ENCODE results near the gene RASGEF1B. TPM values are rescaled to one million over a fixed set of nuclear protein-coding genes. Genes with fewer than 3 reads are reported as not detected.
A peak's percentile ranks its signal among the peaks of the same experiment; 100 is the strongest.

RASGEF1B gene
- total RNA-seq, 2 experiments from 2014 or later: 5.7 to 12.6 TPM

DNA sequence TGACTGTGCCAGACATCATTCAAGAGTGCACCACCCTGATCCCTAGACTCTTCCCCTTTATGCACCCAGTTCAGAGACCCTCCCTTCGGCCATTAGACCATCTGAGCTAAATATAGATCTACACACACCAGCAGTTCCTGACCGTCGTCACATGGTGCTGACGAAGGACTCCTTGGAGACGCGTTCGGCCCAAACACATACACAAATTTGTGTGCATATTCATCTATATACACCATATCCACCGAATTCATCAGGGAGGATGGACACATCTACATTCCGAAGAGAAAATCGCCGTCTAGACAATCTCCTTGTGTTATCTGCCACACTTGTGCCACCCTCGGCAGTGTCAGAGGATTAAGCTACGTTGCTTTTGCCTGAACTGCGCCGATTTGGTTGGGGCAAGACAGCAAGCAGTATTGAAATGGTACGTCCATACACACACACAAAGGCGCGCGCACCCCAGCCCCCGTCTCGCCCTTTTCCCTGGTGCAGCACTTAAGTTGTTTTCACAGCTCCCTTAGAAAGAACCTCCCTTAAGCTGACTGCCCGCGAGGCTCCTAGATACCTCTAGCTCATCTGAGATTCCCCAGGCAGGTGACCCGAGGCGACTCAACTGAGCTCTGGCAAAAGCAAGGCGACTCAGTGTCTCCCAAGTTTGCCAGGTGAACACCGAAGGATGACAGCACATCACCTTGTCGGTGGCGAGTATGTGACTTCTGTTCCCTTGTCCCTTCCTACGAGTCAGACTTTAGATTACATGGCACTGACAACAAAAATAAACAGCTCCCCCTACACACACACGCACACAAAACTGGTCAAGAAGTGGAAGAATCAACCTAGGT is 1.0 kb downstream of the RASGEF1B start:
- H3K9me3 ChIP-seq (ENCODE audit: low read length): peaks cover 9% of the 10 kb centered on the region; the same call in 1 of the 2 replicates
- TF ChIP-seq EZH2phosphoT487 (IDR thresholded peaks at IDR 0.05; ENCODE audit: borderline replicate concordance, low read depth, low read length): no peak
- TF ChIP-seq, protein P1, sequence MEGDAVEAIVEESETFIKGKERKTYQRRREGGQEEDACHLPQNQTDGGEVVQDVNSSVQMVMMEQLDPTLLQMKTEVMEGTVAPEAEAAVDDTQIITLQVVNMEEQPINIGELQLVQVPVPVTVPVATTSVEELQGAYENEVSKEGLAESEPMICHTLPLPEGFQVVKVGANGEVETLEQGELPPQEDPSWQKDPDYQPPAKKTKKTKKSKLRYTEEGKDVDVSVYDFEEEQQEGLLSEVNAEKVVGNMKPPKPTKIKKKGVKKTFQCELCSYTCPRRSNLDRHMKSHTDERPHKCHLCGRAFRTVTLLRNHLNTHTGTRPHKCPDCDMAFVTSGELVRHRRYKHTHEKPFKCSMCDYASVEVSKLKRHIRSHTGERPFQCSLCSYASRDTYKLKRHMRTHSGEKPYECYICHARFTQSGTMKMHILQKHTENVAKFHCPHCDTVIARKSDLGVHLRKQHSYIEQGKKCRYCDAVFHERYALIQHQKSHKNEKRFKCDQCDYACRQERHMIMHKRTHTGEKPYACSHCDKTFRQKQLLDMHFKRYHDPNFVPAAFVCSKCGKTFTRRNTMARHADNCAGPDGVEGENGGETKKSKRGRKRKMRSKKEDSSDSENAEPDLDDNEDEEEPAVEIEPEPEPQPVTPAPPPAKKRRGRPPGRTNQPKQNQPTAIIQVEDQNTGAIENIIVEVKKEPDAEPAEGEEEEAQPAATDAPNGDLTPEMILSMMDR (conservative IDR thresholded peaks at IDR 0.05; ENCODE audit: low read length): peak; percentile 50
- POLR2A ChIA-PET: interaction anchor here (0.6 to 3.8 kb wide), 30 partner anchors 10 to 596 kb away, joined by 3 to 21 read pairs (median 4); no protein-coding TSS in a partner anchor
- H3K36me3 ChIP-seq (ENCODE audit: insufficient read depth, low read length): no peaks in the 10 kb centered on the region
- H3K9me2 ChIP-seq (ENCODE audit: insufficient read depth, low read length): no peaks in the 10 kb centered on the region
- peaks cover 36% of the 10 kb centered on the region for H3K4me1 ChIP-seq (ENCODE audit: insufficient read depth, low read length, poor library complexity, severe bottlenecking)
- H3K4me2 ChIP-seq (ENCODE audit: low read length): peak overlapping the region; percentile 91
- peaks cover 44% of the 10 kb centered on the region for H3K79me2 ChIP-seq (ENCODE audit: insufficient read depth, low read depth, low read length)
- peak overlapping the region; percentile 89 for H2AFZ ChIP-seq (ENCODE audit: low read length)
- CTCF ChIA-PET (ENCODE audit: unreplicated experiment): interaction anchor here (0.6 to 3.9 kb wide), 5 partner anchors 12 to 802 kb away, joined by 3 to 16 read pairs (median 3); no protein-coding TSS in a partner anchor
- peaks cover 8% of the 10 kb centered on the region for H4K20me1 ChIP-seq (ENCODE audit: insufficient read depth, low read length)
- peak overlapping the region; percentile 84 for H3K4me3 ChIP-seq (ENCODE audit: low read depth, low read length, poor library complexity, severe bottlenecking)
- H3K27ac ChIP-seq (ENCODE audit: low read depth, low read length, poor library complexity, severe bottlenecking): peak overlapping the region; percentile 86
- BruUV-seq (replicated peaks): no TSS peak
- intact Hi-C loops (cut with micrococcal nuclease; ENCODE audit: unreplicated experiment): loop anchor here (1.0 to 5.0 kb wide), 3 partner anchors 137 to 812 kb away; no protein-coding TSS in a partner anchor
- peak; percentile 48 for DNase-seq (ENCODE audit: low spot score)

- Histone ChIP-seq H3K9me3 (ENCODE audit: low read length) (peaks cover 9% of the 10 kb centered on the region; the same call in 1 of the 2 replicates), H2AFZ (ENCODE audit: low read length) (peak overlapping the region; percentile 89), H3K79me2 (ENCODE audit: insufficient read depth, low read depth, low read length) (peaks cover 44% of the 10 kb centered on the region), H3K9me2 (ENCODE audit: insufficient read depth, low read length) (no peaks in the 10 kb centered on the region), H3K27ac (ENCODE audit: low read depth, low read length, poor library complexity, severe bottlenecking) (peak overlapping the region; percentile 86), H3K4me3 (ENCODE audit: low read depth, low read length, poor library complexity, severe bottlenecking) (peak overlapping the region; percentile 84), H3K4me1 (ENCODE audit: insufficient read depth, low read length, poor library complexity, severe bottlenecking) (peaks cover 36% of the 10 kb centered on the region), H3K4me2 (ENCODE audit: low read length) (peak overlapping the region; percentile 91), H3K36me3 (ENCODE audit: insufficient read depth, low read length) (no peaks in the 10 kb centered on the region), H4K20me1 (ENCODE audit: insufficient read depth, low read length) (peaks cover 8% of the 10 kb centered on the region)
- BruUV-seq (replicated peaks): TSS peak; percentile 57
- intact Hi-C loops (cut with micrococcal nuclease; ENCODE audit: unreplicated experiment): loop anchor here (2.0 to 5.0 kb wide), 2 partner anchors 179 to 812 kb away; no protein-coding TSS in a partner anchor
- POLR2A ChIA-PET: interaction anchor here (0.6 to 3.8 kb wide), 19 partner anchors 10 to 940 kb away, joined by 3 to 21 read pairs (median 3); no protein-coding TSS in a partner anchor
- no peak for TF ChIP-seq EZH2phosphoT487 (IDR thresholded peaks at IDR 0.05; ENCODE audit: borderline replicate concordance, low read depth, low read length)
- TF ChIP-seq, protein P1 (conservative IDR thresholded peaks at IDR 0.05; ENCODE audit: low read length): no peak
- CTCF ChIA-PET (ENCODE audit: unreplicated experiment): interaction anchor here (0.6 to 3.9 kb wide), 3 partner anchors 12 to 375 kb away, joined by 3 to 16 read pairs (median 3); no protein-coding TSS in a partner anchor
- no peak for DNase-seq (ENCODE audit: low spot score)
These were observed 1.8 kb downstream of the RASGEF1B start for GRCh38 chr4:81469781-81470455.

All from OCI-LY7 (cell line).